ENCODE data around the gene RNF220.

RNF220 gene

DNA sequence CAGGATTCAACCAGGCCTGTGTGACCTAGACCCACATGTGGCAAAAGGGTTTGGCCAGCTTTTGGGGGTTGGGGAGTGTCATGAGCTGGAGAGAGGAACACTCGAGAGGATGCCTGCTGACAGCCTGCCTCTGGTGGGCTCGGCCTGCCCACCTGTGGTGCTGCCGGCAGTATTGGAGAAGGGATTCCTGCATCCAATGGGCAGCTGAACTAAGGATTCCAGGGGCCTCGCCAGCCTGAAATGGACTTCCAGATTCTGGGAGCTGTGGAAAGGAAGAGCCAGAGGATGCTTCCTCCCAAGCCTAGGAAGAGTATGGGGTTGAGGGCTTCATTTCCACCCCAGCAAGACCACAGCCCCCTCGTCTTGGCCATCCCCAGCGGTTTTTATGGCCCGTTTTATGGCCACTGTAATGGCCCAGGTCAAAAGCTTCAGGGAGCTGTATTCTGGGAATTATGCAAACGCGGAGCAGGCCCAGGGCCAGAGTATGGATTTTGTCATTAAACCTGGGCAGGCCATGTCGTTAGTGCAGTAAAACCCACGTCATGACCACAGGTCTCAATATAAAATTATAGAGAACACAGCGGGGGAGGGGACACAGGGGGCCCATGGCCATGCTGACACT, 205.6 kb downstream of the RNF220 start:
- no peak for DNase-seq (ENCODE audit: low read depth)

- DNase-seq (ENCODE audit: low read depth) = no peak
Observed at GRCh38 chr1:44611419-44611818, 206.4 kb downstream of the RNF220 start.

DNA sequence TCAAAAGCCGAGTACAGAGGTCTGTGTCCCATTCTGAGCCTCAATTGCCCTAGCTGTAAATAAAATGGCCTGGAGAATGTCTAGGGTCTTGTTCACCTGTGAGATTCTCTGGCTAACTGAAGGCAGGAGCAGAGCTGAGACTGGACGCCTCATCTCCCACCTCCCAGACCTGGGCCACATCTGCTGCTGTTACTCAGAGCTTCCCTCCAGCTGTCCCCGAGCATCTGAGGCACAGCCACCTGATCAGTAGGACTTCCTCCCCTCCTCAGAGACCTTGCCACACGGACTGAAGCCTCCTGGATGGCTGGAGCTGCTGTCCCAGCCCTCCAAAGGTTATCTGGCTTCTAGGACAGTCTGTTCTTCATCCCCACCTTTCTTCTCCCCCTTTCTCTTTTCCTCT, 206.8 kb downstream of the RNF220 start:
- DNase-seq (ENCODE audit: low read depth) = no peak

DNA sequence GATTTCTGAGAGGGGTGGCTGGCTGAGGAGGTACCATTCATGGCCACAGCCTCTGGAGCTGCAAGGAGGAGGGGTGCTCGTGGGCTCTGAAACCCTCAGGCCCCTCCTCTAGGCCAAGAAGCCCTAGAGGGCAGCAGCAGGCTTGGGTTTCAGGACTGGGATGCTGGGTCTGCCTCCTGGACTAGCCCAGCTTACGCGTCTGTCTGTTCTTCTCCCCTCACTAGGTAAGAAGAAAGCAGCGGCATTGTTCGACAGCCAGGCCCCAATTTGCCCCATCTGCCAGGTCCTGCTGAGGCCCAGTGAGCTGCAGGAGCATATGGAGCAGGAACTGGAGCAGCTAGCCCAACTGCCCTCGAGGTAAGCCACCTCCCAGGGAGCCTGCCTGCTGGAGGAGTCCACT, 208.9 kb downstream of the RNF220 start:
- no peak for DNase-seq (ENCODE audit: low read depth)

DNA sequence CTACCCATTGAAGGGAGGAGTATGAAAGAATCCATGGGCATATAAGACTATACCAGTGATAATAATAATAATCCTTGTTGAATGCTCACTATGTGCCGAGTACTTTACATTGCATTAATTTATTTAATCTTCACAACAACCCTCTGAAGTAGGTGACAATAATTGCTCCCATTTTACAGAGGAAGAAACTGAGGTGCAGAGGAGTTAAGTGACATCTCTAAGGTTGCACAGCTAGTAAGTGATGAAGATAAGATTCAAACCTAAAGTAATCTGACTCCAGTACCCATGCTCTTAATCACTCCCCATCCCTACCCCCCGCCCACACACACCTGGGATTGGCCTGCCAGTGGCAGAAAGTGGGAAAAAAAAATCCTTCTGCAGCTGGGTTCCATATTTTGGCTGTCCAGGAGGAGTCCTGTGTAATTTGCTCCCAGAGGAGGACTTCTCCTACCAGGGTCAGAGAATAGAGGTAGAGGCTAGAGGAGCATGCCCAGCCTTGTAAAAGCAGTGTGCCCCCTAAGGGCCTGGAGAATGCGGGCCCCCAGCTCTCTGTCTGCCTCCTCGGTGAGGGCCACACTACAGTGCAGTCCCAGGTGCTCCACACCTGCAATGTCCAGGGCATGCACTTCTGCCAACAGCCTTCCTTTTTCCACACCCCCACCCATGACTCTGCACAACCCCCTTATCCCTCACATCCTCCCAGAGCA, 211.4 kb downstream of the RNF220 start:
- no peak for DNase-seq (ENCODE audit: low read depth)

DNA sequence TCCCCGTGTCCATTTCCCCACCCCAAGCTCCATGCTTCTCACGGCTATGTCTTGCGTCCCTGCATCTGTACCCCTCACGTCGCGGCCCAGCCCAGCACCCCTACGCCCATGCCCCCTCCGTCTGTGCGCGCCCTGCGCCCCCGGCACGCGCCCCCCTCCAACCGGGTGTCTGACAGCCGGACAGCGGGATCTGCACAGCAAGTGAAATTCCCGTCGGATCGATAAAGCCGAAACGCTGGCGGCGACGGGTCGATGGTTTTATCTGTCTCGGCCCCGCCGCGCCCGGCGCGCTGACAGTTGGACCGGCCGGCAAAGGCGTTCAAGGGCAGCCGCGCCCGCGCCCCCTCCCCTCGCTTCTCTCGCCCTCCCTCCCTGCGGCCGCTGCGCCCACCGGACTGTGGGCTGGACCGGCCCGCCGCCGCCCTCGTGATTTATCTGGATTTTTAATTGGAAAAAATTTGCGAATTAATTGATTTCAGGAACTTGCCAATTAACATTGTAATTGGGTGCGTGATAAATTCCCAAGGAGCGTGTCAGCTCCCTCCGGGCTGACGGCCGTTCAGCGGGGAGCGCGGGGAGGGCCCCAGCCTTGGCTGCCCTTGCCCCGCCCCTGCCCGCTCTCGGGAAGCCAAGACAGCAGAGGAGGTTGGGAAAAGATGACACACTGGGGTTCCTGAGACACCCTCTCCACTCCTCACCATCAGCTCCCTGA, 212.1 kb downstream of the RNF220 start:
- DNase-seq (ENCODE audit: low read depth) = no peak

DNA sequence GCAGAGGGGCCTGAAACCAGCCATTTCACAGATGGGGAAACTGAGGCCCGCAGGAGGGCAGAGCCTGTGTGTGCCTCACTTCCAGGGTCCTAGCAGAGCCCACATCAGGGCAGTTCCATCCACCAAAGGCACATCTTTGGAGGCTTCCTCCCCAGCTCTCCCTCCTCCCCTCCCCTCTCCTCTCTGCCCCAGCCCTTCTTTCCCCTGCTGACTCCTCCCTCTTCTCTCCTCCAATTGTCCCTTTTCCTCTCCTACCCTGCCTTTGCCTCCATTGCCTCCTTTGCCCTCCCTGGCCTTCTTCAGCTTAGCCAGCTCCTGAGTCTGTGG, 212.6 kb downstream of the RNF220 start:
- no peak for DNase-seq (ENCODE audit: low read depth)

DNA sequence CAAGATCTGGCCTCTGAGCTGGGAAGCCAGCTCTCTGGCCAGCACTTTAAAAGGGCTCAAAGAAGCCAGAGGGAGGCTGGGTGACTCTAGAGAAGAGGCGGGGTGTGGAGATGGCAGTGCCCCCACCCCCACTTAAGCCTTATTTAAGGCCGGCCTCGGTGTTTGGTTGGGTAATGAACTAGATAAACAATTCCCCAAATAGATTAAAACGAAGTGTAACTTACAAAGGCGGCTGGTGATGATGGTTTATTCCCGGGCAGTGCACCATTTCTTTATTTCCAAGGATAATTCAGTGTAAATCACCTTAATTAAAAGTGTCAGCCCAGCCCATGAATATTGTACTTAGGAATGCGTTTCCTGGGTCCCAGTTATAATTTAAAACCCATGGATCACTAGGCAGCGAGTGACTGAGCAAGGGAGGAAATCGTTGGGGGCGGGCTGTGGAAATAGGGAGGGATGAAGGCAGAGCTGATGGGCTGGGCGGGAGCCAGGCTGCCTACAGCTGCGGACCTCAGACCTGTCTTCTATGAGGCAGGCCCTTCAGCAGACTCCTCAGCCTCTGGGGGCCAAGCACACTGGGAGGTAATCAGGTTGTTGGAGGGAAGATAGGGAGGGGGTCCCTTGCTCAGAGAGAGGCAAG, 214.3 kb downstream of the RNF220 start:
- DNase-seq (ENCODE audit: low read depth) = no peak

DNA sequence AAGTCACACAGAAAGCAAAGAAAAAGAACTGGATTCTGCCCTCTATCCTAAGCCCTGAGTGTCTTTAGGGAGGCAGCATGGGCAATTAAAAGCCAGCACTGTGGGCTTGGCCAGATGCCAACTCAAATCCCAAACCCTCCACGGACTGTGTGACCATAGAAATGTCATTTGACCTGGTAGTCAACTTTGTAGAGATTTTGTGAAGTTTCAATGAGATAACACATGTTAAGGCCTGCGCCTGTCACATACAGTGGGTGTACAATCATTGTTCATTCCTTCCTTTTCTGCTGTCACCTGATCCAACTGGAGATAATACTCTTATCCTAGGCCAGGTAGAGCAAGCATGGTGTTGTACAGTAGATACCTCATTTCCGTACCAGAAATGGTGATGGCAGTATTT, 215.0 kb downstream of the RNF220 start:
- no peak for DNase-seq (ENCODE audit: low read depth)

DNA sequence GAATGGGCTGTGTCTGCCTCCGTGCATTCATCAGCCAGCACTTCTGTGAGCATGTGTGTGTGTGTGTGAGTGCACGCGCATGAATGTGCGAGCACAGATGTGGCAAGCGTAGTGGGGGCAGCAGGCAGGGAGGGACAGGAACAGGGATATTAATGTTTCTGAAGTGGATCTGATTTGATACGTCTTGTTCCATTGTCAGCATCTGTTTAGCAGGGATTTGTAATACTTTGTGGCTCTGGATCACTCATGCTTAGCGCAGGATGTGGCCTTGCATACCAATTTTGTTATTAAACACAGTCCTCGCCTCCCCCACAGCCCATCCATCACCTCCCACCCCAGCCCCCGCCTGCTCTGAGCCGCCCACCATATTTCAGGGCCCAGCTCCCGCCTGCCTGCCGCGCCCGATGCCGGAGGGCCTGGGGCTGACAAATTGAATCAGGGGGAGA, 216.8 kb downstream of the RNF220 start:
- DNase-seq (ENCODE audit: low read depth) = no peak

DNA sequence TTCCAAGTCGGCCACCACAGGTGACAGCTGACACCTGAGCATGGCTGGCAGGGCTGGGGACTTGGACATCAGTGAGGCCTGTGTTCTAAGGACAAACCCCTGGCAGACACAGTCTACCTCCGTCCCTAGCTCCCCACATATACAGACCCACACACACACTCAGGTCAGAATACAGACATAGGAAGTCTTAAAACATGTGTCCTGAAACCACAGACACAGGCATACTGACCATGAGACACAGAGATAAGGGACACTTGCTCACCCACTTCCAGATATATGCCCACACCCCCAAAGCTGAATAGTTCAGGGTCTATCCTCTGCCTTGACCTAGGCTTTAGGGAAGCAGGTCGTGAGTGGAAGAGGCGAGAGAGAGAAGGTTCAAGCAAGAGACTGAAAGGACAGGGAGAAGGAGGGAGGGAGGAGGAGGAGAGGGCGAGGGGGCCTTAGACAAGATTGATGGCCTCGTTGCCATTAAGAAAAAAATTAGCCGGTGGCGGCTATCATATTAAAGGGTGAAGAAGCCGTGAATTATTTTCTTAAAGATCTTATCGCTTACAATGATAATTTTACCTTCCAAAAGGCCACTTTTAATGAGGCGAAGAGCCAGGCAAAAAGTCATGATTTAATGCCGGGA, 219.3 kb downstream of the RNF220 start:
- no peak for DNase-seq (ENCODE audit: low read depth)

DNA sequence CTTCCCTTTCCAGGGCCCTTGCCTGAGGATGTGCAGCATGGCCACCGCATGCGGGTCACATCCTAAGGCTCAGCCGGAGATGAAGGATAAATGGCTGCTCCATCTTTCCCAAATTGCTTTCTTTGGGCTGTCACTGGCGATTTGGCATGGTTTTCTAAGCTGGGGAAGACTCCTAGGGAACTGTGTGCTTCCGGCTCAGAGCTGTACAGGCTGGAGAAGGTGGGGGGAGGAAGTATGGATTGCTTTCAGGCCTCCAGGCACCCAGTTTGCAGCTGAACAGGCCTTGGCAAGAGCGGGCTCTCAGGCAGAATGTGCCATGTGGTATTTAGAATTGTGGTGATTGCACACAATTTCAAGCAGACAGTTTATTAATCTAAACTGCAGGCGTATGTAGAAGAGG, 220.3 kb downstream of the RNF220 start:
- no peak for DNase-seq (ENCODE audit: low read depth)

DNA sequence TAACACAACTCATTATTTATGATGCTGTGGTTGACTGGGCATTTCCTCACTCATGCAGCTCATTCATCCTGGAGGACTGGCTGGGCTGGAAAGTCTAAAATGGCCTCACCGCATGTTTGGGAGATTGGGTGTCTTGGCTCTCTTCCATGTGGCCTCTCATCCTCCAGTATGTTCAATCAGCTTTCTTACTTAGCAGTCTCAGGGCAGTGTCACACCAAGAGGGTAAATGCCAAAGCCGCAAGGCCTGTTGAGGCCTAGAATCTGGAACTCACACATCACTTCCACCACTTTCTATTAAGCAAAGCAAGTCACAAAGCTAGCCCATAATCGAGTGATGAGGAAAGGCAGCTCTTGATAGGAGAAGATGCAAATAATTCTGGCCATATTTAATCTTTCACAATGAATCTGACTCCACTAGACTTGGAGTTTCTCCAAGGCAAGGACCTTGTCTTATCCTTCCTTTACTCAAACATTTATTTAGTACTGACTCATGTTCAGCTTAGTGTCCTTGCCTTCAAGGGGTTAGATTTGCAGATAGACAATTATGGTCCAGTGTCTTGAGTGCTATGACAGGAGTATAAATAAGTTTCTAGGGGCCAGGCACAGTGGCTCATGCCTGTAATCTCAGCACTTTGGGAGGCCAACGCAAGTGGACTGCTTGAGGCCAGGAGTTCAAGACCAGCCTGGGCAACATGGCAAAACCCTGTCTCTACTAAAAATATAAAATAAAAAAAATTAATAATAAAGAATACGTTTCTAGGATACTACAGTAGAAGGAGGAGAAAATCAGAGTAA, 224.1 kb downstream of the RNF220 start:
- DNase-seq (ENCODE audit: low read depth) = no peak

- DNase-seq (ENCODE audit: low read depth) = no peak
Observed at GRCh38 chr1:44630116-44630515, 225.1 kb downstream of the RNF220 start.

GRCh38 chr1:44631333-44631646, 226.2 kb downstream of the RNF220 start:
- DNase-seq (ENCODE audit: low read depth) = no peak

DNA sequence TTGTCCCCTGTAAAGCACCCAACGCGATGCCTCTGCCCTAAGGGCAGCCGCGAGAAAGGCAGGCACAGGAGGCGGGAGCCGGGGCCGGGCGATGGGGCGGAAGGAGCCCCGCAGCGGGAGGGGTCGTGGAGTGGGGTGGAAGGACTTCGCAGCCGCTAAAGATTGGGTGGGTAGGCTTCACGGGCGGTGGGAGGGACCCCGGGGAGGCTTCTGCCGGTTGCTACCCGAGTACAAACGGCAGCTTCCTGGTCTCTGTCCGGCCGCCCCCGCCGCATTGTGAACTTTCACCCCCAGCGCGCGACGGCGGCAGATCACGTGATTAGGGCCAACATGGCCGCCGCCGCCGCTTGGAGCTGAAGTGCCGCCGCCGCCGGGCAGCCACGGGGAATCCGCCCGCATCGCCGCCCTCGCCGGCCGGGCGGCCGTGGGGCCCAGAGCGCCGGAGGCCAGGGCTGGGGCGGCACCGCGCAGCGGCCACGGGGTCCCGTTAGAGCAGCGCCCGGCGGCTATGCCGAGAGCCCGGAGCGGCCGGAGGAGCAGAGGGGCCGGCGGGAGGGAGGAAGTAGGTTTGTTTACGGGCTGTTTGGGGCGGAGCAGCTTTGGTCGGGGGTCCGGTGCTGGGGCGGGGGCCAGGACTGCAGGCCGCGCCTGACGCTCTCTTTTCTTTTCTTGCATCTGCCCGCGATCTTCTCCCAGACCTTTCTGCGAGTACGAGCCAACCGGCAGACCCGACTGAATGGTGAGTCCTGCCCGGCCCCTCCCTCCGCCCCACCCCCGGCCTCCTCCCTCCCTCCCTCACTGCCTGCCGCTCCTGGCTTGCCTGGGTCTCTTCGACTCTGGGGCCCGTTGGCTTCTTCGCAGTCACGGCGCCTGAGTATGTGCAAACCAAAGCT, 226.8 kb downstream of the RNF220 start:
- no peak for DNase-seq (ENCODE audit: low read depth)

DNA sequence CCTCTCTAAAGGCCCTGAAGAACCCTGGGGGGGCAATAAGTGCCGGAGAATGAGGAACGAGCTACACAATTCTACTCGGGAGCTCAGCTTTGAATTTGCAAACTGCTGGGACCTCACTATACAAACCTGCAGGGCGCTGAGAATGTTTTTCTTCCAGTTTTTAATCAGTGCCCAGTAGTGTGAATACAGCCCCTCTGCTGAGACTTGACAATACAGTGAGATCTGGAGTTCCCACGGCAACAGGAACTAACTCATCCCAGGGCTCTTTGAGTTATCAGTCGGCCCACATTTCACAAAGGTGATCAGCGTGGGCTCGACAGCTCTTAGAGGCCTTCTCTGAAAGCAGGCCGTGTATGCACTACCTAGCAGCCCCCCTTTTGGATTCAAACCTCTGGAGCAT, 227.5 kb downstream of the RNF220 start:
- DNase-seq (ENCODE audit: low read depth) = no peak

DNA sequence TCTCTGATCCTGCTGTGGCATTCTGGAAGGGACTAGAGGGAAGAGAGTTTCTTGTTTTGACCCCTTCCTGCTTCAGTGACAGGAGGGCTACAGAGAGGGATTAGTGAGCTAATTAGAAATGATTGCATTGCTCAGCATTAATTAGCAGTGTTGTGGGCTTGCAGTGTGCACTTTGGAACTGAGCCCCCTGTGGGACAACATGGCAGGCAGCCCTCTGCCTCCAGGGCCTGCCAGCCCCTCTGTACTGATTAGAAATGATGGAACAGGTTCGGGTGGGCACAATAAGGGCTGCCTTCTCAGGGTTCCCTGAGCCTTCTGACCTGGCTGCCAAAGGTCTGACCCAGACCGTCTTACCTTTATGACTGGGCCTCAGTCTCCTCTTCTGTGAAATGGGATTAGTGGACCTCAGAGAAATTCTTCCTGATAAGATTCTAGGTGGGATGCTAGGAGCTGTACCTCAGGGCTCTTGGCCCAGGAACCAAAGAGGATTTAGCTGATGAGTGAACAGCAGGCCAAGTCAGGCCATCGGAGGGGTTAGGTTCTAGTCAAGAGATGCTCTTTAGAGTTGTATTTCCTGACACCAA, 229.6 kb downstream of the RNF220 start:
- no peak for DNase-seq (ENCODE audit: low read depth)

DNA sequence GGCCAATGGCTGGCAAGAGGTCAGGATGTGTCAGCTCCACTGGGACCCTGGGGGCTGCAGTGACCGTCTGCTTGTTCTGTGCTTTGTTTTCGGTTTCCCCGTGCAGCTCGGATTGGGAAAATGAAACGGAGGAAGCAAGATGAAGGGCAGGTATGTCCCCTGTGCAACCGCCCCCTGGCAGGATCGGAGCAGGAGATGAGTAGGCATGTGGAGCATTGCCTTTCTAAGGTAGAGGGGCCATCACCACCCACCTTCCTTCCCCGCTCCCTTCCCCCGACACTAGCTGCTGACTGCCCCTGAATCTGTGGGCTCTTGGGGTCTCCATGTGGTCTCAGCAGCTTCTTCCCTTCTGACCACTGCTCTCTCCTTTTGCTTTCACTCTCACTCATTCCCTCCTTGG, 230.4 kb downstream of the RNF220 start:
- DNase-seq (ENCODE audit: low read depth) = no peak

GRCh38 chr1:44636083-44636687, 231.1 kb downstream of the RNF220 start:
- no peak for DNase-seq (ENCODE audit: low read depth)

Measured in non-pigmented ciliary epithelial cell (primary cell).